ENCODE data around the gene SARS2.
A peak's percentile ranks its signal among the peaks of the same experiment; 100 is the strongest.
"Not testable (repeated sequence)": the region's sequence is repeated elsewhere in the genome, so short reads cannot be mapped to it uniquely, and the experiment has no call there.

The SARS2 gene

GRCh38 chr19:38875656-38876395 is 54.7 kb downstream of the SARS2 start:
- FAIRE-seq = no peak
- TF ChIP-seq POLR2AphosphoS5 (IDR thresholded peaks at IDR 0.05; ENCODE audit: low read depth, low read length) (no peak), TAF1 (IDR thresholded peaks at IDR 0.05; ENCODE audit: low read depth, low read length) (no peak), SPI1 (IDR thresholded peaks at IDR 0.05; ENCODE audit: low read depth, low read length) (no peak), POU2F2 (IDR thresholded peaks at IDR 0.05; ENCODE audit: low read depth, low read length) (no peak), PAX5 (IDR thresholded peaks at IDR 0.05; ENCODE audit: insufficient read depth, low read length, severe bottlenecking) (no peak), POLR2A (IDR thresholded peaks at IDR 0.05; ENCODE audit: low read depth, low read length) (no peak)
- no peak for DNase-seq (ENCODE audit: insufficient read length, low spot score)

GRCh38 chr19:38873400-38873799 is 57.2 kb downstream of the SARS2 start:
- FAIRE-seq; DNase-seq (ENCODE audit: insufficient read length, low spot score): not testable (repeated sequence)

GRCh38 chr19:38870612-38871011 is 60.0 kb downstream of the SARS2 start:
- TF ChIP-seq POLR2A (IDR thresholded peaks at IDR 0.05; ENCODE audit: low read depth, low read length) (no peak), TAF1 (IDR thresholded peaks at IDR 0.05; ENCODE audit: low read depth, low read length) (no peak), POU2F2 (IDR thresholded peaks at IDR 0.05; ENCODE audit: low read depth, low read length) (no peak)
- FAIRE-seq (no peak), DNase-seq (ENCODE audit: insufficient read length, low spot score) (no peak)

- DNase-seq (ENCODE audit: insufficient read length, low spot score) = peak; percentile 91
- TF ChIP-seq PAX5 (IDR thresholded peaks at IDR 0.05; ENCODE audit: insufficient read depth, low read length, severe bottlenecking) (peak; percentile 25), POLR2AphosphoS5 (IDR thresholded peaks at IDR 0.05; ENCODE audit: low read depth, low read length) (no peak)
- FAIRE-seq = peak; percentile 98
Measured at GRCh38 chr19:38869836-38870607, 60.5 kb downstream of the SARS2 start.

- FAIRE-seq (peak; percentile 45), DNase-seq (ENCODE audit: insufficient read length, low spot score) (no peak)
- TF ChIP-seq SPI1 (IDR thresholded peaks at IDR 0.05; ENCODE audit: low read depth, low read length) (peak; percentile 15; the same call in 1 of the 2 replicates), POLR2A (IDR thresholded peaks at IDR 0.05; ENCODE audit: low read depth, low read length) (no peak)
Measured at GRCh38 chr19:38869160-38869835, 61.3 kb downstream of the SARS2 start.

GRCh38 chr19:38868551-38868950 is 62.0 kb downstream of the SARS2 start:
- DNase-seq (ENCODE audit: insufficient read length, low spot score) (no peak), FAIRE-seq (no peak)
- TF ChIP-seq SPI1 (IDR thresholded peaks at IDR 0.05; ENCODE audit: low read depth, low read length) (no peak), TAF1 (IDR thresholded peaks at IDR 0.05; ENCODE audit: low read depth, low read length) (no peak), POLR2A (IDR thresholded peaks at IDR 0.05; ENCODE audit: low read depth, low read length) (no peak), PAX5 (IDR thresholded peaks at IDR 0.05; ENCODE audit: insufficient read depth, low read length, severe bottlenecking) (no peak), POLR2AphosphoS5 (IDR thresholded peaks at IDR 0.05; ENCODE audit: low read depth, low read length) (no peak)

GRCh38 chr19:38867171-38867780 is 63.3 kb downstream of the SARS2 start:
- TF ChIP-seq POLR2AphosphoS5 (IDR thresholded peaks at IDR 0.05; ENCODE audit: low read depth, low read length) (no peak), PAX5 (IDR thresholded peaks at IDR 0.05; ENCODE audit: insufficient read depth, low read length, severe bottlenecking) (no peak), POLR2A (IDR thresholded peaks at IDR 0.05; ENCODE audit: low read depth, low read length) (no peak), POU2F2 (IDR thresholded peaks at IDR 0.05; ENCODE audit: low read depth, low read length) (no peak), TAF1 (IDR thresholded peaks at IDR 0.05; ENCODE audit: low read depth, low read length) (no peak), SPI1 (IDR thresholded peaks at IDR 0.05; ENCODE audit: low read depth, low read length) (no peak)
- DNase-seq (ENCODE audit: insufficient read length, low spot score) (no peak), FAIRE-seq (no peak)
